ENCODE results near the gene PPP1R12B.
"Not testable (repeated sequence)": the region's sequence is repeated elsewhere in the genome, so short reads cannot be mapped to it uniquely, and the experiment has no call there.

PPP1R12B gene

DNA sequence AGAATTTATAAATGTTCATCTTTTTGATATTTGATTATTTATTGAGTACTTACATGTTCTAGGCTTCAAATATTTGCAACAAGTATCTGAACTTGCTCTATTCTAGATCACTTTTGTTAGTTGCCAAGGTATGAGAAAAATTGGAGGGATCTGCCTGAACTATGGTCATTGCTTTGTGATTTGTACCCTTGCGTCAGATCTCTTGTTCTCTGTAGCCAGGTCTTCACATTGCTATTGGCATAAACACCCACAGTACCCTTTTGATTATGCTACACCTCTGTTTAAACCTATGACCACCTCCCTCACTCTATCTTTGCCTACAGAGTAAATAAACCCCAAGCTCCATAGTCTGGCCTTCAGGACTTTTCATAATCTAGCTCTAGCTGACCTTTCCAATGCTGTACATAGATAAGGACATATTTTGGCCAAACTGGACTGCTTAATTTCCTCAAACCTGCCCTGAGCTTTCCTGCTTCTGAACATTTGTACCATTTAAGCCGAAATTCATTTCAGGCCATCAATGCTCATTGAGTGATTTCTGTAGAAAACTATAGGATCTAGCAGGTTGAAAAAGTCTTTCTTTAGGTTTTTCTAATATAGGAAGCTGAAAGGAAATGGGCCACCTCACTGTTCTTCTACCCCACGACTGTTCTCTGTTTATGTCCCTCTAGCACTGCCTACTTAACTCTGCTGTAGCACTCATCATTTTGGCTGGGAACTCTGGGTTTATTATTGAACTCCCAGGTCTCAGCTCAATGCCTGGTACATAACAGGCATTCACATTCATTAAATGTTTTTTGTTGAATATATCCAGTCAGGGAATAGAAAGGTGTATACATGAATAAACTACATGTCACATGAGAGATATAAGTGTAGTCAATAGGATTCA lies 84.9 kb downstream of the PPP1R12B start:
- Histone ChIP-seq H3K27ac (no peak overlapping the region), H3K36me3 (peaks cover 50% of the 10 kb centered on the region), H3K9me3 (ENCODE audit: severe bottlenecking) (no peaks in the 10 kb centered on the region), H3K4me3 (ENCODE audit: low read depth, low read length) (no peak overlapping the region), H3K27me3 (ENCODE audit: insufficient read depth, low read depth, severe bottlenecking) (no peaks in the 10 kb centered on the region)
- DNase-seq = no peak
- TF ChIP-seq, protein P1, sequence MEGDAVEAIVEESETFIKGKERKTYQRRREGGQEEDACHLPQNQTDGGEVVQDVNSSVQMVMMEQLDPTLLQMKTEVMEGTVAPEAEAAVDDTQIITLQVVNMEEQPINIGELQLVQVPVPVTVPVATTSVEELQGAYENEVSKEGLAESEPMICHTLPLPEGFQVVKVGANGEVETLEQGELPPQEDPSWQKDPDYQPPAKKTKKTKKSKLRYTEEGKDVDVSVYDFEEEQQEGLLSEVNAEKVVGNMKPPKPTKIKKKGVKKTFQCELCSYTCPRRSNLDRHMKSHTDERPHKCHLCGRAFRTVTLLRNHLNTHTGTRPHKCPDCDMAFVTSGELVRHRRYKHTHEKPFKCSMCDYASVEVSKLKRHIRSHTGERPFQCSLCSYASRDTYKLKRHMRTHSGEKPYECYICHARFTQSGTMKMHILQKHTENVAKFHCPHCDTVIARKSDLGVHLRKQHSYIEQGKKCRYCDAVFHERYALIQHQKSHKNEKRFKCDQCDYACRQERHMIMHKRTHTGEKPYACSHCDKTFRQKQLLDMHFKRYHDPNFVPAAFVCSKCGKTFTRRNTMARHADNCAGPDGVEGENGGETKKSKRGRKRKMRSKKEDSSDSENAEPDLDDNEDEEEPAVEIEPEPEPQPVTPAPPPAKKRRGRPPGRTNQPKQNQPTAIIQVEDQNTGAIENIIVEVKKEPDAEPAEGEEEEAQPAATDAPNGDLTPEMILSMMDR (IDR thresholded peaks at IDR 0.05; ENCODE audit: low read depth, low read length) = no peak

DNA sequence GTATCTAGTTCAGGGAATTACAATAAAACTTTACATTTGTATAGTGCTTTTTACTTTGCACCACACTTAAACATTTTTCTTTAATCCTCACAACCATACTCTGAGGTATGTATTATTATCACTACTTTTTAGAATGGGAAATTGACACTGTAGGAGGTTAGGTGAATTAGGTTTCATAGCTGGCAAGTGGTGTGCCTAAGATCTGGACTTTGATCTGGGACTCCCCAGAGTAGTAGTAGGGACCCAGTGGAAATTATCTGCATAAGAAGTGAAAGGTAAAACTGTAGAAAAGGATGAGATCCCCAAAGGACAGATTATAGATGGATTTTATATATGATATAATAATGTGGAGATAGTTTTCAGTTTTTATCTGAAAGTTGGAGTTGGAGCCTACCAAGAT lies 85.6 kb downstream of the PPP1R12B start:
- H3K27ac ChIP-seq = no peak overlapping the region
- DNase-seq = no peak
- TF ChIP-seq, protein P1 (IDR thresholded peaks at IDR 0.05; ENCODE audit: low read depth, low read length) = no peak
- no peak overlapping the region for H3K4me3 ChIP-seq (ENCODE audit: low read depth, low read length)
- H3K36me3 ChIP-seq = peaks cover 56% of the 10 kb centered on the region
- H3K27me3 ChIP-seq (ENCODE audit: insufficient read depth, low read depth, severe bottlenecking) = no peaks in the 10 kb centered on the region
- no peaks in the 10 kb centered on the region for H3K9me3 ChIP-seq (ENCODE audit: severe bottlenecking)

DNA sequence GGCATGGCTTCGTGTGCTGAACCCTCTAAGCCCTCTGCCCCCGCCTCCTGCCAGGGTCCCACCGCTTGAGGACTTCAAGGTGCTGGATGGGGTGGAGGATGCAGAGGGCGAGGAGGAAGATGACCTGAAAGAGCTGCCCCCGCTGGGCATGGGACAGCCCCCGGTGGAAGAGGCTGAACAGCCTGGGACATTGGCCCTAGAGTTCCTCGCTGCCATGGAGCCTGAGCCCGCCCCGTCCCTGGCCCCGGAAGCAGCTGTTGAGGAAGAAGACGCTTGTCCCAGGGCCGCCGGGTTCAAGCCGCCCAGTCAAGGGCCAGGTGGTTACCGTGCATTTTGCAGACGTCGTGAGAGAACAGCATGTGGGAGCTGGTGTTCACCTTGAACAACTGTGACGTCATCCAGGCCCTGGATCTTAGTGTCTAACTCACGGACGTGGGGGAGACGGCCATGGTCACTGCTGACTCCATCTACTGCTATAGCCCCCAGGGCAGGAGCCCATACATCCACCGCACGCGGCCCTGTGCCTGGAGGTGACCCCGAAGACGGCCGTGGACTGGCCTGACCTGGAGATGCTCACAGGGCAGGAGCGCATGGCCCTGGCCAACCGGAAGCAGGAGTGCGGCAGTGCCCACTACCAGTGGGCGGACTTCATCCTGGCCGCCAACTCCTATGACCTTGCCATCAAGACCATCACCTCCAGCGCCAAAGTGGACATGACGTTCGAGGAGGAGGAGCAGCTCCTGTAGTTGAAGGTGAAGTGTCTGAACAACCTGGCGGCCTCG lies 90.1 kb downstream of the PPP1R12B start:
- TF ChIP-seq, protein P1 (IDR thresholded peaks at IDR 0.05; ENCODE audit: low read depth, low read length) = no peak
- Histone ChIP-seq H3K36me3 (peaks cover 56% of the 10 kb centered on the region), H3K27me3 (ENCODE audit: insufficient read depth, low read depth, severe bottlenecking) (no peaks in the 10 kb centered on the region), H3K9me3 (ENCODE audit: severe bottlenecking) (no peaks in the 10 kb centered on the region), H3K27ac (no peak overlapping the region), H3K4me3 (ENCODE audit: low read depth, low read length) (no peak overlapping the region)
- no peak for DNase-seq

DNA sequence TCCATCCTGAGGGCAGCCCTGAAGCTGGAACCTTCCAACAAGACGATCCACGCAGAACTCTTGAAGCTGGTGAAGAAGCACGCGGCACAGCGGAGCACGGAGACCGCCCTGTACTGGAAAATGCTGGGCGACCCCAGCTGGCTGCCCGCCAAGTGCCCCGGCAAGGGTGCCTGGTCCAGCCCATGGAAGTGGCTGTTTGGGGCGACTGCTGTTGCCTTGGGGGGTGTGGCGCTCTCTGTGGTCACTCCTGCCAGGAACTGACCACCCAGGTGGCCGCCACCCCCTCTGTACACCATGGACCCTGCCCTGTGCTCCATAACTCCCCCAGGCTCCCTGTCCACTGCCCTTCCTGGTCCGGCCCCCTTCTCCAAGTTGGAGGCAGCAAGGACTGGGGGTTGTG lies 90.8 kb downstream of the PPP1R12B start:
- Histone ChIP-seq H3K27ac (no peak overlapping the region), H3K9me3 (ENCODE audit: severe bottlenecking) (no peaks in the 10 kb centered on the region), H3K27me3 (ENCODE audit: insufficient read depth, low read depth, severe bottlenecking) (no peaks in the 10 kb centered on the region), H3K4me3 (ENCODE audit: low read depth, low read length) (no peak overlapping the region), H3K36me3 (peaks cover 56% of the 10 kb centered on the region)
- no peak for DNase-seq
- TF ChIP-seq, protein P1 (IDR thresholded peaks at IDR 0.05; ENCODE audit: low read depth, low read length) = no peak

DNA sequence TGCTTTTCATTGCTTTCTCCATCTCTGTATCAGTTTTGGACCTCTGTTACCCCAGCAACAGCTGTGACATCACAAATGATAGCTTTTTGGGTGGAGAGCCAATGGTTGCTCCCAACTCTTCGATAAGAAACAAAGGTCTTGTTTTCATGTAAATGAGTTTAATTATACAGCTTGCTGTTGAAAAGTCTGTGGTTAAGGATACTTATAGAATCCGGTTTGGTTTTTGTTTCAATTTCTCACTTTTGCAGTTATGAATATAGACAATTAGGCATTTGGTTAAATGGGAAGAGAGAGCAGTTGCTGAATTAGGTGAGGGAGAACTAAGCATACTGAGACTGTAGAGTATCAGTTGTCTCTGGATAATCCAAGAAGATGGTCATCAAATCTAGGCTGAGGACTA lies 99.6 kb downstream of the PPP1R12B start:
- H3K9me3 ChIP-seq (ENCODE audit: severe bottlenecking); H3K4me3 ChIP-seq (ENCODE audit: low read depth, low read length); DNase-seq; H3K27ac ChIP-seq; H3K27me3 ChIP-seq (ENCODE audit: insufficient read depth, low read depth, severe bottlenecking): not testable (repeated sequence)
- H3K36me3 ChIP-seq = peaks cover 23% of the 10 kb centered on the region

DNA sequence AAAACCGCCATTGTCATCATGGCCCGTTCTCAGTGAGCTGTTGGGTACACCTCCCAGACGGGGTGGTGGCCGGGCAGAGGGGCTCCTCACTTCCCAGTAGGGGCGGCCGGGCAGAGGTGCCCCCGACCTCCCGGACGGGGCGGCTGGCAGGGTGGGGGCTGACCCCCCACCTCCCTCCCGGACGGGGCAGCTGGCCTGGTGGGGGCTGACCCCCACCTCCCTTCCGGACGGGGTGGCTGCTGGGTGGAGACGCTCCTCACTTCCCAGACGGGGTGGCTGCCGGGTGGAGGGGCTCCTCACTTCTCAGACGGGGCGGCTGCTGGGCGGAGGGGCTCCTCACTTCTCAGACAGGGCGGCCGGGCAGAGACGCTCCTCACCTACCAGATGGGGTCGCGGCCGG lies 103.1 kb downstream of the PPP1R12B start:
- not testable (repeated sequence) for H3K9me3 ChIP-seq (ENCODE audit: severe bottlenecking); H3K36me3 ChIP-seq; DNase-seq; H3K27ac ChIP-seq; H3K4me3 ChIP-seq (ENCODE audit: low read depth, low read length); H3K27me3 ChIP-seq (ENCODE audit: insufficient read depth, low read depth, severe bottlenecking)
